ENCODE data around the gene SKIC3.

SKIC3 gene

DNA sequence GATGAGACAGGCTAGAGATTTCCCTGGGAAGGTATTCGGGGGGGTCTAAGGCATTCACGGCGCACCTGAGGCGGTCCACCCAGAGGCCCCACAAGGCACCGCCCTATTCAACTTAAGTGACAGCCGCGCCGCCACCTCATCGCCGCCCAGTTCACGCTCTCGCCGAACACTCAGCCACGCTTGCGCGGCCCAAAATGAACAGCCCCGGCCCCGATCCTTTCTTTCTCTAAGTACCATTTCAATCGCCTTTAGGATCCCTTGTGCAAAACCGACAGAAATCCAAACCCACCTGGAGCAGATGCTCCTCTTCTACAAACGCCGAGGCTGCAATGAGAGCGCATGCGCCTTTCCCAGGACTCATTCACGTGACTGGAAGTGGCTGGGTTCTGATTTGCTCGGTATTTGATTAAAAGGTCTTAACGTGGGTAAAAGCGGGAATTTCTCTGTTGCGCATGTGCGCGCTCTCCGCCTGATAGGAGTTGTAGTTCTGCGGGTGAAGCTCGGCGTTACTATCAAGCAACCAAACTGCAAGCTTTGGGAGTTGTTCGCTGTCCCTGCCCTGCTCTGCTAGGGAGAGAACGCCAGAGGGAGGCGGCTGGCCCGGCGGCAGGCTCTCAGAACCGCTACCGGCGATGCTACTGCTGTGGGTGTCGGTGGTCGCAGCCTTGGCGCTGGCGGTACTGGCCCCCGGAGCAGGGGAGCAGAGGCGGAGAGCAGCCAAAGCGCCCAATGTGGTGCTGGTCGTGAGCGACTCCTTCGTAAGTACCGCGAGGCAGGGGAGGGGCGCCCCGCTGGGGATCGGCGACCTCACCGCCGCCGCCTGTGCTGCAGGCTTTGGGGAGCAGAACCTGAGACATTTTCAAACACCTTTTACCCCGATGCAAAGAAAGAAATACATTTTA lies at the start of gene SKIC3, which contains the start of gene ARSK:
TSS of gene SKIC3 (minus strand) at position 331 of the 902 bp plus-strand sequence. CDS start 7,827 bp downstream, outside the sequence.
TSS of gene ARSK (plus strand) at position 455 of the 902 bp plus-strand sequence. CDS start at position 633, 178 bp downstream.
- Histone ChIP-seq H3K9ac (ENCODE audit: low read depth, low read length) (peak within 1 kb of the TSS; percentile 92), H3K27me3 (ENCODE audit: insufficient read depth, low read length) (no peaks in the 10 kb centered on the region), H3K9me3 (ENCODE audit: insufficient read depth, low read depth, low read length) (no peaks in the 10 kb centered on the region), H3K27ac (ENCODE audit: low read length) (peak within 1 kb of the TSS; percentile 68), H3K4me3 (ENCODE audit: low read length) (peak within 1 kb of the TSS; percentile 97), H3K36me3 (ENCODE audit: insufficient read depth, low read depth, low read length) (peaks cover 10% of the 10 kb centered on the region), H3K4me1 (ENCODE audit: insufficient read depth, low read length) (0 out of 2 replicates have a peak, but pooled peaks cover 4% of the 10 kb centered on the region)

DNA sequence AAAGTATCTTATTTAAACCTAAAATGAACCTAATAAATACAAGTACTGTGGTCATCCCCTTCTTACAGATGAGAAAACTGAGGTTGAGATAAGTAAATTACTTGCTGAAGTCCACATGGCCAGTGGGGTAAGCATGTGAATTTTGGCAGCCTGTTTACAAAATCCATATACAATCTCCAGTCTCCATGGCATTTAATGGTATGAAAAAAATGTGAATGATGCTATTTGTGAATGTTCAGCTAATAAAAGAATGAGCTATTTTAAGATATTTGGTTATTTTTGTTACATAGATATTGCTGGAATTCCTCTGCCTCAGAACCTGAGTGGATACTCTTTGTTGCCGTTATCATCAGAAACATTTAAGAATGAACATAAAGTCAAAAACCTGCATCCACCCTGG lies 45.8 kb upstream of the SKIC3 start:
- no peak overlapping the region for H3K4me3 ChIP-seq (ENCODE audit: low read length)
- H3K36me3 ChIP-seq (ENCODE audit: insufficient read depth, low read depth, low read length) = peaks cover 12% of the 10 kb centered on the region; the same call in 1 of the 2 replicates
- H3K27ac ChIP-seq (ENCODE audit: low read length) = no peak overlapping the region

DNA sequence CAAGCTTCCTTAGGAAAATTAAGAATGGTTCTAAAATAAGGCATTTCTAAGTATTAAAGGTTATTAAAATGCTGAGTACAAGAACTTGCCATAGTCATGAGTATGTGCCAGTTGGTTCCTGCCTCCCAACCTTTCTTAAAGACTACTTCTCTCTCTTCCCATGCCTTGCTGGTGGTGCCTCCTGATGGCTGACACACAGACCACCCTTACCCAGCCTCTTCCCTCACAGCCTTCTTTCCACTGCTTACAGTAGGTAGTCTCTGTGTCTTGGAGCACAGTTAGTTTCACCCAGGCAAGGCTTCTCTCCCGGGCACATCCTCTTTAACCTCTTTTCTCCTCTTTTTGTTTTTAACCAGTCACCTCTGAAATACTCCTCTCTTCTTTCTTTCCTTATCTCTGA lies 44.5 kb upstream of the SKIC3 start:
- Histone ChIP-seq H3K36me3 (ENCODE audit: insufficient read depth, low read depth, low read length) (peaks cover 12% of the 10 kb centered on the region; the same call in 1 of the 2 replicates), H3K9me3 (ENCODE audit: insufficient read depth, low read depth, low read length) (no peaks in the 10 kb centered on the region), H3K9ac (ENCODE audit: low read depth, low read length) (no peak overlapping the region), H3K27me3 (ENCODE audit: insufficient read depth, low read length) (no peaks in the 10 kb centered on the region), H3K27ac (ENCODE audit: low read length) (no peak overlapping the region), H3K4me1 (ENCODE audit: insufficient read depth, low read length) (no peaks in the 10 kb centered on the region), H3K4me3 (ENCODE audit: low read length) (no peak overlapping the region)

More for the DNA sequence above, 45.8 kb upstream of the SKIC3 start:
- H3K4me1 ChIP-seq (ENCODE audit: insufficient read depth, low read length) = no peaks in the 10 kb centered on the region
- H3K27me3 ChIP-seq (ENCODE audit: insufficient read depth, low read length) = no peaks in the 10 kb centered on the region
- no peaks in the 10 kb centered on the region for H3K9me3 ChIP-seq (ENCODE audit: insufficient read depth, low read depth, low read length)
- no peak overlapping the region for H3K9ac ChIP-seq (ENCODE audit: low read depth, low read length)

DNA sequence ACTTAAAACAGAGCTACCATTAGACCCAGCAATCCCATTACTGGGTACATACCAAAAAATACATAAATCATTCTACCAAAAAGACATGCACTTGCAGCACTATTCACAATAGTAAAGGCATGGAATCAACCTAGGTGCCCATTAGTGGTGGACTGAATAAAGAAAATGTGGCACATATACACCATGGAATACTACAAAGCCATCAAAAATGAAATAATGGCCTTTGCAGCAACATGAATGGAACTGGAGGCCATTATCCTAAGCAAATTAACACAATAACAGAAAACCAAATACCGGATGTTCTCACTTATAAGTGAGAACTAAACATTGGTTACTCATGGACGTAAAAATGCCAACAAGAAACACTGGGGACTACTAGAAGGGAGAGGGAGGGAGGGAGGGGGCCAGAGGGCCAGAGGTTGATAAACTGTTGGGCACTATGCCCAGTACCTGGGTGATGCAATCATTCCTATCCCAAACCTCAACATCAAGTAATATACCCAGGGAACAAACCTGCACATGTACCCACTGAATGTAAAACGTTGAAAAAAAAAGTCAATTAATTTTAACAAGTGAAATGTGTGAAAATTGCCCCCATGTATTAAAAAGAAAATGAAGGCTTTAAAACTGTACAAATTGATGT lies 40.6 kb upstream of the SKIC3 start:
- Histone ChIP-seq H3K9me3 (ENCODE audit: insufficient read depth, low read depth, low read length) (no peaks in the 10 kb centered on the region), H3K27ac (ENCODE audit: low read length) (no peak overlapping the region), H3K4me1 (ENCODE audit: insufficient read depth, low read length) (no peaks in the 10 kb centered on the region), H3K36me3 (ENCODE audit: insufficient read depth, low read depth, low read length) (no peaks in the 10 kb centered on the region), H3K27me3 (ENCODE audit: insufficient read depth, low read length) (no peaks in the 10 kb centered on the region), H3K4me3 (ENCODE audit: low read length) (no peak overlapping the region), H3K9ac (ENCODE audit: low read depth, low read length) (no peak overlapping the region)

DNA sequence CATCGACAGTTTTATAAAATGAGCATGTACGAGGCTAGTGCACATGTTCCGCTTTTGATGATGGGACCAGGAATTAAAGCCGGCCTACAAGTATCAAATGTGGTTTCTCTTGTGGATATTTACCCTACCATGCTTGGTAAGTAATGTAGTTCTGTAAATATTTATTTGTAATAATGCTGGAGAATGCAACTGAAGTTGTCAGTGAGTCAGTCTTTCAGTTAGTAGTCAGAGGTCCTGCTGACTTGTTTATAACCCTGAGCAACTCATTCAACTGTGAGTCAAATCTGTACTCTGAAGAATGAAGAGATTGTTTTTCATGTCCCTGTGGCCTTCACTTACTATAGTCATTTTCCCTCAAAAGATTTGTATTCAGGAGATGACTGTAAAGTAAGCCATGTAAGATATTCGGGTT lies 36.7 kb upstream of the SKIC3 start:
- Histone ChIP-seq H3K27ac (ENCODE audit: low read length) (no peak overlapping the region), H3K4me3 (ENCODE audit: low read length) (no peak overlapping the region), H3K27me3 (ENCODE audit: insufficient read depth, low read length) (no peaks in the 10 kb centered on the region), H3K36me3 (ENCODE audit: insufficient read depth, low read depth, low read length) (no peaks in the 10 kb centered on the region), H3K9ac (ENCODE audit: low read depth, low read length) (no peak overlapping the region), H3K9me3 (ENCODE audit: insufficient read depth, low read depth, low read length) (no peaks in the 10 kb centered on the region), H3K4me1 (ENCODE audit: insufficient read depth, low read length) (no peaks in the 10 kb centered on the region; the same call in 1 of the 2 replicates)

DNA sequence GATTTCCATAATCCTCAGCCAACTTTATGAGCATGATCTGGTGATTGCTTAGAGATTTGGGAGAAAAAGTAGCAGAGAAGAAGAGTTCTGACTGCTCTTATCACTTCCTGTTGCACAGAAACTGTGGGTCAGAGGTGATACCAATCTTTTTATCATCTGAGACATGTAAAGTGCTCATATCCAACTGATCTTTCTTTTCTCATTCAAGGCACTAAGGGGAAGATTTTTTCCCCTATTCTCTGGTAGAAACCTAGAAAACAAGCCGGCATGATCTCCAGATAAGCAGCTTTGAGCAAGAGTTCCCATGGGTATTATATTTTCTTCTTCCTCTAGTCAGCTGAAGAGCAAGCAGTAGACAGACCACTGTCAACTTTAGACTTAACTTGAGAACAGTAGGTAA lies 36.1 kb upstream of the SKIC3 start:
- H3K27ac ChIP-seq (ENCODE audit: low read length) = no peak overlapping the region

DNA sequence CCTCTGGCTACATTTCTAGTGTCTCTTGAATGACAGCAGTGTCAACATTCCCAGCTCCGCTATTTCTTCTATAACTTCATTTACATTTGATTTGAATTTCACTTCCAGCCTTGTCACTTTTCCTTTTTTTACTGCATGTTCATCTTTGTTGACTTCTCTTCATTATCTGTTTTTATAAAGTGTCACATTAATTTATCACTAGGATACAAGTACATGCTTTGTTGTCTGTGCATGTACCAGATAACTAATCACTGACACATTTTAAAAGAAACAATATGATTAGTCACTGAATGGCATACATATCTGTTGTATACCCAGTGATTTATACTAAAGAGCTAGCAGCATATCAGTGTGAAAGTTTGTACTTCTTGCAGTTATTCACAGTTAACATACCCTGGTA lies 29.2 kb upstream of the SKIC3 start:
- Histone ChIP-seq H3K4me3 (ENCODE audit: low read length) (no peak overlapping the region), H3K27ac (ENCODE audit: low read length) (no peak overlapping the region), H3K9ac (ENCODE audit: low read depth, low read length) (no peak overlapping the region), H3K27me3 (ENCODE audit: insufficient read depth, low read length) (no peaks in the 10 kb centered on the region), H3K9me3 (ENCODE audit: insufficient read depth, low read depth, low read length) (no peaks in the 10 kb centered on the region), H3K36me3 (ENCODE audit: insufficient read depth, low read depth, low read length) (0 out of 2 replicates have a peak, but pooled peaks cover 3% of the 10 kb centered on the region), H3K4me1 (ENCODE audit: insufficient read depth, low read length) (no peaks in the 10 kb centered on the region)

More for the DNA sequence above, 36.1 kb upstream of the SKIC3 start:
- no peak overlapping the region for H3K9ac ChIP-seq (ENCODE audit: low read depth, low read length)
- no peaks in the 10 kb centered on the region for H3K36me3 ChIP-seq (ENCODE audit: insufficient read depth, low read depth, low read length)
- no peak overlapping the region for H3K4me3 ChIP-seq (ENCODE audit: low read length)
- H3K9me3 ChIP-seq (ENCODE audit: insufficient read depth, low read depth, low read length) = no peaks in the 10 kb centered on the region
- no peaks in the 10 kb centered on the region for H3K27me3 ChIP-seq (ENCODE audit: insufficient read depth, low read length)
- H3K4me1 ChIP-seq (ENCODE audit: insufficient read depth, low read length) = no peaks in the 10 kb centered on the region; the same call in 1 of the 2 replicates

DNA sequence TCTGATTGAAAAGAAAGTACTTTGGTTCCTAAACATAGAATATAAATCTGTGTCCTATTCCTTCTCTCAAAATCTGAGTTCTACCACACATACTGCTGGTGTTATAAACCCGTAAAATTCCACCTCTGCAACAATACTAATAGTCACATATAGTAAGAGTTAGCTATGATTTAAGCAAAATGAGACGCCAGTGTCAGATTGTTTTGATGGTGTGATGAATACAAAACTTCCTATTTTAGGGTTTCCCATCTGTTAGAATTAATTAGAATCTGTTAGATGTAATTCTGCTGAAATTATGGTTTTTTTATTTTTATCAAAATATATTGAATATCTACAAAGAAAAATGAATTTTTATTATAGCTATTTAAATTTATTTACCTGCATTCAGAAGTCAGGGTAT lies 26.8 kb upstream of the SKIC3 start:
- no peak overlapping the region for H3K4me3 ChIP-seq (ENCODE audit: low read length)
- H3K27me3 ChIP-seq (ENCODE audit: insufficient read depth, low read length) = no peaks in the 10 kb centered on the region
- H3K36me3 ChIP-seq (ENCODE audit: insufficient read depth, low read depth, low read length) = 0 out of 2 replicates have a peak, but pooled peaks cover 3% of the 10 kb centered on the region
- H3K9ac ChIP-seq (ENCODE audit: low read depth, low read length) = no peak overlapping the region
- H3K9me3 ChIP-seq (ENCODE audit: insufficient read depth, low read depth, low read length) = no peaks in the 10 kb centered on the region
- H3K27ac ChIP-seq (ENCODE audit: low read length) = no peak overlapping the region
- no peaks in the 10 kb centered on the region for H3K4me1 ChIP-seq (ENCODE audit: insufficient read depth, low read length)

DNA sequence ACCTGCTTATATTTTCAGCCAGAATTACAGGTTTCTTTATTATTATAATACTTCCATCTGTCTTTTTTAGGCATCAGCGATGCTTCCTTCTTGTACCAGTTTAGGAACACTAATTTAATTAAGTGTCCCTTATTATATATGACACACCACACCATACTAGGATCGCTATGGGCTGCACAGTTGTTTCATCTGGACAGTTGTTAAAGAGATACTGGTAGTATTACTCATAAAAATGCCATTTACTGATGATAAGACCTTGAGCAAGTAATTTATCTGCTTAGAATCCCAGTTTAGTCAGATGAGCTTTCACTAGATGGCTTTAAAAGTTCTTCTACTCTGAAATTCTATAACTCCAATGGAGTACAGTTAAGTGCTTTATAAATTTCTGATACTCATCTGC lies 17.2 kb upstream of the SKIC3 start:
- Histone ChIP-seq H3K27me3 (ENCODE audit: insufficient read depth, low read length) (no peaks in the 10 kb centered on the region), H3K9me3 (ENCODE audit: insufficient read depth, low read depth, low read length) (no peaks in the 10 kb centered on the region), H3K4me3 (ENCODE audit: low read length) (no peak overlapping the region), H3K4me1 (ENCODE audit: insufficient read depth, low read length) (no peaks in the 10 kb centered on the region), H3K9ac (ENCODE audit: low read depth, low read length) (no peak overlapping the region), H3K36me3 (ENCODE audit: insufficient read depth, low read depth, low read length) (peaks cover 10% of the 10 kb centered on the region; the same call in 1 of the 2 replicates), H3K27ac (ENCODE audit: low read length) (no peak overlapping the region)

DNA sequence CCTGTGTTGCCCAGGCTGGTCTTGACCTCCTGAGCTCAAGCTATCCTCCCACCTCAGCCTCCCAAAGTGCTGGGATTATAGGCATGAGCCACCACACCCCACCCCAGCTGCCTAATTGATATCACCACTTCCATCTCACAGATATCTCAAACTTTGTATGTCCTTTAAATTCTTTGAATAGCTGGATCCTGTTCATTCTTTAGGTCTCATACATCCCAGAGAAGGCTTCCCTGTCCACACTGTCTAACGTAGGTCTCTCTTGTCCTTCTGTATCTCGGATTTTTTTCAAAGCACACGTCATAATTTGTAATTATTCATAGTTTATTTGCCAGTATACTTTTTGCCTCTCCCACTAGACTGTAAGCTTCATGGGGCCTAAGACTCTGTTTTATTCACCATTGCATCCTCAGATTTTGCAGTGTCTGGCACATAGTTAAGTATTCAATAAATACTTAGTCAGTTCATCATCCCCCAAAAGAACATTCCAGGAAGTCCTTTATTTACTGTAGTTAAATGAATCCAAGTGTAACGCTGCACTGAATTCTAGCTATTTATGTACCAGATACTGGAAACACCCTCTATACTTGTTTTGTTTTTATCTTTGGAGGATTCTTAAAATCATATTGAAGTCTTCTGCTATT lies 10.6 kb upstream of the SKIC3 start:
- H3K4me1 ChIP-seq (ENCODE audit: insufficient read depth, low read length) = no peaks in the 10 kb centered on the region
- H3K9me3 ChIP-seq (ENCODE audit: insufficient read depth, low read depth, low read length) = no peaks in the 10 kb centered on the region
- no peak overlapping the region for H3K9ac ChIP-seq (ENCODE audit: low read depth, low read length)
- H3K36me3 ChIP-seq (ENCODE audit: insufficient read depth, low read depth, low read length) = peaks cover 10% of the 10 kb centered on the region; the same call in 1 of the 2 replicates
- H3K4me3 ChIP-seq (ENCODE audit: low read length) = no peak overlapping the region
- H3K27ac ChIP-seq (ENCODE audit: low read length) = no peak overlapping the region
- no peaks in the 10 kb centered on the region for H3K27me3 ChIP-seq (ENCODE audit: insufficient read depth, low read length)

DNA sequence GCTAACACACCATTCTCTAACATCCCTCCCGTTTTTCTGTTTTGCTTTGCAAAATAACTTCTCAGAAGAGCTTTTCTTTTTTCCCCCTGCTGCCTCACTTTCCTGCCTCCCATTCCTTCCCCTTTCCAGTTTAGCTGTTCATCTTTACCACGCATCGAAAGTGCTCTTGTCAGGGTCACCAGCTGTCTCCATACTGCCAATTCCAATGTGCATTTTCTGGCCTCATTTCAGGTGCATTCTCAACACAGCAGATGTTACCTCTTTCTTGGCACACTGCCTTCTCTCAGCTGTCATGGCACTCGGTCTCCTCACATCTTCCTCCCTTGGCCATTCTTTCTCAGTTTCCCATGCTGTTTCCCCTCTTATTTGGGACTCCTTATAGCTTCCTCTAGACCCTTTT lies 9.7 kb upstream of the SKIC3 start:
- Histone ChIP-seq H3K27ac (ENCODE audit: low read length) (no peak overlapping the region), H3K9me3 (ENCODE audit: insufficient read depth, low read depth, low read length) (no peaks in the 10 kb centered on the region), H3K4me3 (ENCODE audit: low read length) (no peak overlapping the region), H3K4me1 (ENCODE audit: insufficient read depth, low read length) (no peaks in the 10 kb centered on the region), H3K27me3 (ENCODE audit: insufficient read depth, low read length) (no peaks in the 10 kb centered on the region), H3K36me3 (ENCODE audit: insufficient read depth, low read depth, low read length) (peaks cover 8% of the 10 kb centered on the region; the same call in 1 of the 2 replicates), H3K9ac (ENCODE audit: low read depth, low read length) (no peak overlapping the region)

Data from iPS-20b (cell line).